MM.1S (cell line): ENCODE data around the gene RNF111.

ENCODE experiments used
- DNase-seq: peaks from one replicate; pipeline ENCODE4 v3.0.0-alpha.2; 2015
- H2AFZ ChIP-seq: fragments of 300-600 bp; sonication (generic); 2 replicates; pipeline ENCODE4 v1.6.0; 2016; ENCODE audit warnings: antibody characterized with exemption, low read length
- H3F3A ChIP-seq: fragments of 300-600 bp; sonication (generic); 2 replicates; pipeline ENCODE4 v1.6.1; 2016; ENCODE audit warnings: mild to moderate bottlenecking, antibody characterized with exemption, low read length, moderate library complexity, mixed read lengths; ENCODE audit not compliant: insufficient read depth
- H3K27ac ChIP-seq: fragments of 300-600 bp; sonication (generic); 2 replicates; pipeline ENCODE4 v1.5.1; 2016; ENCODE audit warnings: mild to moderate bottlenecking, low read length
- H3K27me3 ChIP-seq: fragments of 300-600 bp; sonication (generic); replicated peaks from 2 replicates; pipeline ENCODE4 v1.6.0; 2016; ENCODE audit warnings: low read length; ENCODE audit not compliant: insufficient read depth
- H3K36me3 ChIP-seq: fragments of 300-600 bp; sonication (generic); replicated peaks from 2 replicates; pipeline ENCODE4 v1.6.1; 2016; ENCODE audit warnings: mild to moderate bottlenecking, low read length, mixed read lengths; ENCODE audit not compliant: insufficient read depth
- H3K4me1 ChIP-seq: fragments of 300-600 bp; sonication (generic); 2 replicates; pipeline ENCODE4 v1.6.1; 2016; ENCODE audit warnings: low read length, mixed read lengths
- H3K4me2 ChIP-seq: fragments of 300-600 bp; sonication (generic); 2 replicates; pipeline ENCODE4 v1.6.0; 2016; ENCODE audit warnings: low read depth, low read length
- H3K4me3 ChIP-seq: fragments of 300-600 bp; sonication (generic); 2 replicates; pipeline ENCODE4 v1.5.1; 2016; ENCODE audit warnings: low read length, mixed read lengths
- H3K79me2 ChIP-seq: fragments of 300-600 bp; sonication (generic); 2 replicates; pipeline ENCODE4 v1.6.1; 2016; ENCODE audit warnings: mixed run types, low read length, mixed read lengths
- H3K9ac ChIP-seq: fragments of 300-600 bp; sonication (generic); 2 replicates; pipeline ENCODE4 v1.6.1; 2016; ENCODE audit warnings: low read length, mixed read lengths
- H3K9me2 ChIP-seq: fragments of 300-600 bp; sonication (generic); replicated peaks from 2 replicates; pipeline ENCODE4 v1.6.1; 2016; ENCODE audit warnings: mild to moderate bottlenecking, low read length, mixed read lengths; ENCODE audit not compliant: insufficient read depth
- H3K9me3 ChIP-seq: fragments of 300-600 bp; sonication (generic); replicated peaks from 2 replicates; pipeline ENCODE4 v1.6.1; 2016; ENCODE audit warnings: mild to moderate bottlenecking, low read length, mixed read lengths; ENCODE audit not compliant: insufficient read depth
- H4K20me1 ChIP-seq: fragments of 300-600 bp; sonication (generic); 2 replicates; pipeline ENCODE4 v1.6.1; 2016; ENCODE audit warnings: mild to moderate bottlenecking, low read length, moderate library complexity, mixed read lengths; ENCODE audit not compliant: insufficient read depth
- CTCF ChIP-seq: fragments of 300-600 bp; sonication (generic); IDR thresholded peaks from 2 replicates; pipeline ENCODE4 v1.5.1; 2016; ENCODE audit warnings: antibody characterized with exemption, low read length, mixed read lengths
- EZH2 ChIP-seq: fragments of 300-600 bp; sonication (generic); optimal IDR thresholded peaks from 2 replicates; pipeline ENCODE3; 2017; ENCODE audit warnings: low read depth, mild to moderate bottlenecking, antibody characterized with exemption, low read length, mixed read lengths
- EZH2phosphoT487 ChIP-seq: fragments of 300-600 bp; sonication (generic); IDR thresholded peaks from 2 replicates; pipeline ENCODE4 v1.6.1; 2018; ENCODE audit warnings: antibody characterized with exemption, low read length

The RNF111 gene

GRCh38 chr15:59014068-59014467 lies 26.6 kb downstream of the RNF111 start:
- Histone ChIP-seq H2AFZ (no peak overlapping the region), H4K20me1 (no peaks in the 10 kb centered on the region; the same call in 1 of the 2 replicates), H3F3A (no peaks in the 10 kb centered on the region), H3K9ac (no peak overlapping the region), H3K9me2 (no peaks in the 10 kb centered on the region), H3K4me2 (no peak overlapping the region), H3K36me3 (no peaks in the 10 kb centered on the region), H3K27ac (no peak overlapping the region), H3K9me3 (no peaks in the 10 kb centered on the region), H3K79me2 (peaks cover 72% of the 10 kb centered on the region), H3K4me1 (no peaks in the 10 kb centered on the region), H3K27me3 (no peaks in the 10 kb centered on the region), H3K4me3 (no peak overlapping the region)
- no peak for DNase-seq
- TF ChIP-seq CTCF (no peak), EZH2 (no peak), EZH2phosphoT487 (no peak)

GRCh38 chr15:59017449-59017848 lies 30.0 kb downstream of the RNF111 start:
- TF ChIP-seq EZH2 (no peak), CTCF (no peak), EZH2phosphoT487 (no peak)
- peaks cover 54% of the 10 kb centered on the region for H3K79me2 ChIP-seq
- no peaks in the 10 kb centered on the region for H3K9me3 ChIP-seq
- H3K4me3 ChIP-seq: no peak overlapping the region
- no peaks in the 10 kb centered on the region for H3K27me3 ChIP-seq
- no peak overlapping the region for H3K27ac ChIP-seq
- no peaks in the 10 kb centered on the region for H3K4me1 ChIP-seq
- no peaks in the 10 kb centered on the region for H3K36me3 ChIP-seq
- no peak for DNase-seq
- H3K4me2 ChIP-seq: no peak overlapping the region
- H3K9ac ChIP-seq: no peak overlapping the region
- no peak overlapping the region for H2AFZ ChIP-seq
- H4K20me1 ChIP-seq: no peaks in the 10 kb centered on the region; the same call in none of the 2 replicates
- H3F3A ChIP-seq: no peaks in the 10 kb centered on the region
- H3K9me2 ChIP-seq: no peaks in the 10 kb centered on the region

GRCh38 chr15:59018833-59019232 lies 31.4 kb downstream of the RNF111 start:
- no peak overlapping the region for H2AFZ ChIP-seq
- H4K20me1 ChIP-seq: no peaks in the 10 kb centered on the region; the same call in none of the 2 replicates
- no peaks in the 10 kb centered on the region for H3K36me3 ChIP-seq
- DNase-seq: no peak
- no peaks in the 10 kb centered on the region for H3F3A ChIP-seq
- H3K27ac ChIP-seq: no peak overlapping the region
- no peak overlapping the region for H3K9ac ChIP-seq
- H3K79me2 ChIP-seq: peaks cover 43% of the 10 kb centered on the region
- H3K4me1 ChIP-seq: no peaks in the 10 kb centered on the region
- no peaks in the 10 kb centered on the region for H3K9me3 ChIP-seq
- H3K9me2 ChIP-seq: no peaks in the 10 kb centered on the region
- TF ChIP-seq EZH2phosphoT487: no peak
- H3K27me3 ChIP-seq: no peaks in the 10 kb centered on the region
- H3K4me2 ChIP-seq: no peak overlapping the region
- no peak overlapping the region for H3K4me3 ChIP-seq

DNA sequence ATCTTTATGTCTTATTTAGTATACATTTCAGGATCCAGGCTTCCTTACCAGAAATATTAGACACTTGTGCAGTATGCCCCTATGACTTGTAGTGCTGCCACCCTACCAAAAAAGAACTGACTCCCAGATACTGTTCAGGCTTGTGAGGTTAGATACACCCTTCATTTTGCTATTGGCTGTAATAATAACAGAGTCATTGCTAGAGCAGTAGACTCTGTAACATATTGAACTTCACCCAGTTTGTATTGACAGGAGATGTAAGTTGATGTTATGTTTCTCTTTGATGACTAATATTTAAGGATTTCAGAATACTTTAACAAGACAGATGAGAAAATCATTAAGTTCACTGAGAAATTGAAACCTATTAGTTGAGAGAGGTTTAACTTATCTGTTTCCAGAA lies 32.9 kb downstream of the RNF111 start:
- Histone ChIP-seq H3K9me3 (no peaks in the 10 kb centered on the region), H3K4me3 (no peak overlapping the region), H2AFZ (no peak overlapping the region), H3K4me1 (no peaks in the 10 kb centered on the region), H3K4me2 (no peak overlapping the region), H4K20me1 (no peaks in the 10 kb centered on the region; the same call in none of the 2 replicates), H3F3A (no peaks in the 10 kb centered on the region), H3K9me2 (no peaks in the 10 kb centered on the region), H3K27me3 (no peaks in the 10 kb centered on the region), H3K79me2 (peaks cover 31% of the 10 kb centered on the region), H3K9ac (no peak overlapping the region), H3K27ac (no peak overlapping the region), H3K36me3 (no peaks in the 10 kb centered on the region)
- TF ChIP-seq EZH2 (no peak), EZH2phosphoT487 (no peak), CTCF (no peak)
- no peak for DNase-seq
